Smooth muscle cell (in vitro differentiated cells): ENCODE data around the gene ELOVL7. TPM values are rescaled to one million over a fixed set of nuclear protein-coding genes. Genes with fewer than 3 reads are reported as not detected.
"Not testable (repeated sequence)": the region's sequence is repeated elsewhere in the genome, so short reads cannot be mapped to it uniquely, and the experiment has no call there.

Experiments used
- DNase-seq: peaks from one replicate; lab custom pipeline; 2025; ENCODE audit not compliant: unreplicated experiment; lab: John Stamatoyannopoulos, UW
- H2AFZ ChIP-seq: fragments of 200-600 bp; sonication (generic); 2 replicates; pipeline ENCODE4 v1.6.0; 2016; ENCODE audit warnings: antibody characterized with exemption, low read depth, mild to moderate bottlenecking
- H3F3A ChIP-seq: fragments of 200-600 bp; sonication (generic); 2 replicates; pipeline ENCODE4 v1.6.0; 2017; ENCODE audit warnings: antibody characterized with exemption, low read depth
- H3K27ac ChIP-seq: fragments of 200-600 bp; sonication (generic); 2 replicates; pipeline ENCODE4 v1.5.1; 2016; ENCODE audit warnings: low read depth, mild to moderate bottlenecking
- H3K27me3 ChIP-seq: fragments of 200-600 bp; sonication (generic); 2 replicates; pipeline ENCODE4 v1.6.1; 2016; ENCODE audit warnings: low read depth, mild to moderate bottlenecking
- H3K36me3 ChIP-seq: fragments of 200-600 bp; sonication (generic); 2 replicates; pipeline ENCODE4 v1.5.1; 2016; ENCODE audit warnings: low read depth
- H3K4me1 ChIP-seq: fragments of 200-600 bp; sonication (generic); 2 replicates; pipeline ENCODE4 v1.5.1; 2016; ENCODE audit warnings: low read depth
- H3K4me2 ChIP-seq: fragments of 200-600 bp; sonication (generic); 2 replicates; pipeline ENCODE4 v1.6.0; 2016; ENCODE audit warnings: mild to moderate bottlenecking
- H3K4me3 ChIP-seq: fragments of 200-600 bp; sonication (generic); 2 replicates; pipeline ENCODE4 v1.5.1; 2016; ENCODE audit warnings: mild to moderate bottlenecking
- H3K79me2 ChIP-seq: fragments of 200-600 bp; sonication (generic); 2 replicates; pipeline ENCODE4 v1.6.0; 2016; ENCODE audit warnings: low read depth, mild to moderate bottlenecking
- H3K9ac ChIP-seq: fragments of 200-600 bp; sonication (generic); 2 replicates; pipeline ENCODE4 v1.6.0; 2016; ENCODE audit warnings: low read depth
- H3K9me3 ChIP-seq: fragments of 200-600 bp; sonication (generic); replicated peaks from 2 replicates; pipeline ENCODE4 v1.5.1; 2016; ENCODE audit warnings: low read depth
- H4K20me1 ChIP-seq: fragments of 200-600 bp; sonication (generic); 2 replicates; pipeline ENCODE4 v1.6.0; 2016; ENCODE audit warnings: low read depth
- WGBS: methylation state at CpG from one replicate; pipeline ENCODE4 v1.1.7; 2016; ENCODE audit warnings: low lambda C conversion rate; 5-methylcytosine and 5-hydroxymethylcytosine counted together
- polyA plus RNA-seq: library from polyadenylated mRNA; unstranded; fragments of >200 nt; fragmentation: Nextera tagmentation; extraction: Ambion mirVana; gene quantifications from 2 replicates; pipeline ENCODE4 v1.2.1, GENCODE V29; 2016
- total RNA-seq: library from RNA; depleted of rRNA; stranded (reverse); fragments of >200 nt; gene quantifications from 2 replicates; pipeline ENCODE4 v1.2.3, GENCODE V29; 2014
- TF ChIP-seq, protein P1 (sequence below): fragments of 200-600 bp; sonication (generic); IDR thresholded peaks from 2 replicates; pipeline ENCODE4 v1.5.1; 2017; ENCODE audit warnings: borderline replicate concordance, mild to moderate bottlenecking, antibody characterized with exemption; ENCODE audit not compliant: insufficient read depth, poor library complexity, severe bottlenecking

Gene ELOVL7
- total and polyA plus RNA-seq, 2 experiments from 2014 or later, result 1.0 to 5.0 TPM

DNA sequence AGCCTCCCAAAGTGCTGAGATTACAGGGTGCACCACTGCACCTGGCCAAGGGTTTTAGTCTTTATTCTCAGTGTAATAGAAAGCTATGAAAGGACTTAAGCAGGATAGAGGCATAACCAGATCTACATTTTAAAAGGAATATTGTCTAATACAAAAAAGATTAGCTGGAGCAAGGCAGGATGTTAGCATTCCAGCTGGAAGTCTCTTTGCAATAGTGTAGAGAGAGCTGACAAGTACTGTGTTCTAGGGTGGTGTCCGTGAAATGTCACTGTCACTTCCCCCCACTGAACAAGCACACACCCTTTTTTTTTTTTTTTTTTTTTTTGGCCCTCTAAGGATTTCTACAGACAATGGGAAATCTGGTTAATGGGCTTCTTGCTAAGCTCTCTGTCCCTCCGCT is 119.9 kb downstream of the ELOVL7 start:
- Histone ChIP-seq H3F3A (no peaks in the 10 kb centered on the region), H3K79me2 (no peaks in the 10 kb centered on the region), H3K9me3 (no peaks in the 10 kb centered on the region), H3K4me2 (no peak overlapping the region), H3K9ac (no peak overlapping the region), H2AFZ (no peak overlapping the region), H4K20me1 (no peaks in the 10 kb centered on the region), H3K4me3 (no peak overlapping the region), H3K4me1 (no peaks in the 10 kb centered on the region), H3K27me3 (no peaks in the 10 kb centered on the region), H3K36me3 (no peaks in the 10 kb centered on the region), H3K27ac (no peak overlapping the region)
- TF ChIP-seq, protein P1, sequence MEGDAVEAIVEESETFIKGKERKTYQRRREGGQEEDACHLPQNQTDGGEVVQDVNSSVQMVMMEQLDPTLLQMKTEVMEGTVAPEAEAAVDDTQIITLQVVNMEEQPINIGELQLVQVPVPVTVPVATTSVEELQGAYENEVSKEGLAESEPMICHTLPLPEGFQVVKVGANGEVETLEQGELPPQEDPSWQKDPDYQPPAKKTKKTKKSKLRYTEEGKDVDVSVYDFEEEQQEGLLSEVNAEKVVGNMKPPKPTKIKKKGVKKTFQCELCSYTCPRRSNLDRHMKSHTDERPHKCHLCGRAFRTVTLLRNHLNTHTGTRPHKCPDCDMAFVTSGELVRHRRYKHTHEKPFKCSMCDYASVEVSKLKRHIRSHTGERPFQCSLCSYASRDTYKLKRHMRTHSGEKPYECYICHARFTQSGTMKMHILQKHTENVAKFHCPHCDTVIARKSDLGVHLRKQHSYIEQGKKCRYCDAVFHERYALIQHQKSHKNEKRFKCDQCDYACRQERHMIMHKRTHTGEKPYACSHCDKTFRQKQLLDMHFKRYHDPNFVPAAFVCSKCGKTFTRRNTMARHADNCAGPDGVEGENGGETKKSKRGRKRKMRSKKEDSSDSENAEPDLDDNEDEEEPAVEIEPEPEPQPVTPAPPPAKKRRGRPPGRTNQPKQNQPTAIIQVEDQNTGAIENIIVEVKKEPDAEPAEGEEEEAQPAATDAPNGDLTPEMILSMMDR, result no peak
- WGBS, result 92% methylated on average over 2 of the region's 2 CpGs
- no peak for DNase-seq

GRCh38 chr5:60722416-60722815 is 121.7 kb downstream of the ELOVL7 start:
- H3K4me1 ChIP-seq, result no peaks in the 10 kb centered on the region
- no peak overlapping the region for H2AFZ ChIP-seq
- no peak overlapping the region for H3K27ac ChIP-seq
- H3K9ac ChIP-seq, result no peak overlapping the region
- H3K9me3 ChIP-seq, result no peaks in the 10 kb centered on the region
- H3K27me3 ChIP-seq, result no peaks in the 10 kb centered on the region
- no peaks in the 10 kb centered on the region for H3F3A ChIP-seq
- TF ChIP-seq, protein P1, result no peak
- WGBS, result 82% methylated on average over 6 of the region's 6 CpGs
- no peak overlapping the region for H3K4me3 ChIP-seq
- H3K4me2 ChIP-seq, result no peak overlapping the region
- DNase-seq, result no peak
- no peaks in the 10 kb centered on the region for H4K20me1 ChIP-seq
- H3K79me2 ChIP-seq, result no peaks in the 10 kb centered on the region
- H3K36me3 ChIP-seq, result no peaks in the 10 kb centered on the region

DNA sequence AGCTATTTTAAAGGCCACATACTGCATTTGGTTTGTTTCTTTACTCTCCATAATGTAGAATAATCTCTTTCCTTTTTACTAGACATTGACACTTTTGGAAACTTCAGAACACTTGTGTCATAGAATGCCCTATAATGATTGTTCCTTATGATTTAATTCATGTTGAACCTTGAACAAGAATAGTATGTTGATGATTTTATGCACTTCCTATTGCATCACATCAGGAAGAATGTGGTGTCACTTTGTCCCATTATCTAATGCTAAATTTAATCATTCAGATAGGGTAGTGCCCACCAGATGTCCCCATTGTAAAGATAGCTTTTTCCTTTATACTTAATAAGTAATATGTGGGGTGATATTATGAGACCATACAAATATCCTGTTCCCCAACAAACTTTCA is 124.7 kb downstream of the ELOVL7 start:
- Histone ChIP-seq H3K27ac (no peak overlapping the region), H4K20me1 (no peaks in the 10 kb centered on the region), H3K27me3 (no peaks in the 10 kb centered on the region), H3K9ac (no peak overlapping the region), H3K36me3 (no peaks in the 10 kb centered on the region), H2AFZ (no peak overlapping the region), H3F3A (no peaks in the 10 kb centered on the region), H3K4me3 (no peak overlapping the region), H3K4me1 (no peaks in the 10 kb centered on the region), H3K9me3 (no peaks in the 10 kb centered on the region), H3K79me2 (no peaks in the 10 kb centered on the region), H3K4me2 (no peak overlapping the region)
- no peak for DNase-seq
- TF ChIP-seq, protein P1, result no peak

- Histone ChIP-seq H3K4me3 (no peak overlapping the region), H3F3A (no peaks in the 10 kb centered on the region), H3K27me3 (no peaks in the 10 kb centered on the region), H3K27ac (no peak overlapping the region), H3K4me1 (no peaks in the 10 kb centered on the region), H3K36me3 (no peaks in the 10 kb centered on the region), H3K9me3 (no peaks in the 10 kb centered on the region), H3K4me2 (no peak overlapping the region), H3K9ac (no peak overlapping the region), H2AFZ (no peak overlapping the region), H4K20me1 (no peaks in the 10 kb centered on the region), H3K79me2 (no peaks in the 10 kb centered on the region)
- WGBS, result 86% methylated on average over 3 of the region's 3 CpGs
- no peak for DNase-seq
- TF ChIP-seq, protein P1, result no peak
Observed at GRCh38 chr5:60718166-60718892, 125.7 kb downstream of the ELOVL7 start.

GRCh38 chr5:60715201-60715928 is 128.7 kb downstream of the ELOVL7 start:
- H3K27me3 ChIP-seq, H3K27ac ChIP-seq, H3K9ac ChIP-seq, H4K20me1 ChIP-seq, H3K9me3 ChIP-seq, H3K4me3 ChIP-seq, H3F3A ChIP-seq, H3K36me3 ChIP-seq, H3K4me1 ChIP-seq, H2AFZ ChIP-seq, H3K79me2 ChIP-seq, DNase-seq, H3K4me2 ChIP-seq: not testable (repeated sequence)
- WGBS, result 75% methylated on average over 3 of the region's 3 CpGs
